NCI-H2107 treated with DMSO at 0.1 percent for 48 hours (cell line): ENCODE measurements around the gene RUNDC1.

Experiments
- DNase-seq: peaks from one replicate; lab custom pipeline; 2025; ENCODE audit not compliant: unreplicated experiment; lab: John Stamatoyannopoulos, UW

The RUNDC1 gene

GRCh38 chr17:43018008-43018853 lies 37.9 kb downstream of the RUNDC1 start:
- DNase-seq, result no peak

GRCh38 chr17:43018932-43019331 lies 38.6 kb downstream of the RUNDC1 start:
- no peak for DNase-seq

GRCh38 chr17:43019418-43019817 lies 39.1 kb downstream of the RUNDC1 start:
- DNase-seq, result no peak

- DNase-seq, result no peak
These were observed 39.8 kb downstream of the RUNDC1 start for GRCh38 chr17:43020030-43020621.

- DNase-seq, result no peak
These were observed 40.7 kb downstream of the RUNDC1 start for GRCh38 chr17:43020789-43021740.

GRCh38 chr17:43021741-43022512 lies 41.6 kb downstream of the RUNDC1 start, which contains the start of gene VAT1:
VAT1 (minus strand) TSS chr17:43022385; CDS start chr17:43022322, 63 bp downstream.
- peak; percentile 11 for DNase-seq

GRCh38 chr17:43024407-43025289 lies 44.3 kb downstream of the RUNDC1 start, which contains the start of gene RND2:
RND2 (plus strand) TSS chr17:43025231; CDS start chr17:43025348, 117 bp downstream.
- peak; percentile 81 for DNase-seq

GRCh38 chr17:43025290-43025657 lies 44.9 kb downstream of the RUNDC1 start:
- no peak for DNase-seq

- DNase-seq, result no peak
These were observed 45.6 kb downstream of the RUNDC1 start for GRCh38 chr17:43025766-43026537.

- DNase-seq, result no peak
These were observed 46.2 kb downstream of the RUNDC1 start for GRCh38 chr17:43026595-43026994.

GRCh38 chr17:43027091-43028032 lies 47.0 kb downstream of the RUNDC1 start:
- no peak for DNase-seq

GRCh38 chr17:43028221-43028861 lies 48.0 kb downstream of the RUNDC1 start:
- no peak for DNase-seq

GRCh38 chr17:43030137-43030767 lies 49.9 kb downstream of the RUNDC1 start:
- no peak for DNase-seq

GRCh38 chr17:43031666-43032065 lies 51.3 kb downstream of the RUNDC1 start:
- no peak for DNase-seq

- DNase-seq, result peak; percentile 8
These were observed 53.9 kb downstream of the RUNDC1 start for GRCh38 chr17:43033948-43034881.

- no peak for DNase-seq
These were observed 54.5 kb downstream of the RUNDC1 start for GRCh38 chr17:43034894-43035293.
